ENCODE data around the gene MMP15. TPM values are rescaled to one million over a fixed set of nuclear protein-coding genes. Genes with fewer than 3 reads are reported as not detected.
"Not testable (repeated sequence)": the region's sequence is repeated elsewhere in the genome, so short reads cannot be mapped to it uniquely, and the experiment has no call there.

Gene MMP15
- polyA plus RNA-seq (2013, experiment 1 of 2), result 13.9 TPM
- polyA plus RNA-seq (2013, experiment 2 of 2), result 13.9 TPM

DNA sequence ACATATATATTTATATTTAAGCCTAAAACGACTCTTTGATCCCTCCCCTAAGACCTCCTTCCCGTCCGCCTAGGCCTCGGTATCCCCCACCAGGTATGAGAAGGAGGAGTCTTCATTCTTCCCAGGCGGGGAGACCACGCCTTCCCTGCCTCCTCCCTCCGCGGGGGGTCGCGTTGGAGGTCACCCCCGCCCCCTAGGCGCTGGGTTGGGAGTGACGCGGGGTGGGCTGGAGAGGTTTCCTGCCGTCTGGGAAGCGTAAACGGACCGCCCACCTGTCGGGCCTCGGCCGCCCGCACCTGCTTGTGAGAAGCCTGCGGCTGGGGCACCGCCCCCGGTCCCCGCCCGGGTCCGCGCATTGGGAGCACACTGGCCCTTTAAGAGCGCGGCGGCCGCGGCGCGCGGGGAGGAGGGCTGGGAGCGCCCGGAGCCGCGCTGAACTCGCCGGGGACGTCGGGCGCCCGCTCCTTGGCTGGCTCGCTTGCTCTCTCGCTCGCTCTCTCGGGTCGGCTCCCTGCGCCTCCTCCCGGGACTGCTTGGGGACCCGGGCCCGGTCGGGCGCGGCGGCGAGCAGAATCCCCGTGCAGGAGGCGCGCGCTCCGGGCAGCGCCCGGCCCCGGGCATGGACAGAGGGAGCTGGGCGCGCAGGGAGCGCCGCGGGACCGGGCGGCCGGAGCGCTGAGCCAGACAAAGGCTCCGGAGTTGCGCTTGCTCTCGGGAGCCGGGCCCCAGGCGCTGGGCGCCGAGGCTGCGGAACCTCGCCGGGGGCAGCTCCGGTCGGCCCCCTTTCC lies at the start of gene MMP15:
Gene MMP15 (plus strand): TSS at position 404 of the 788 bp plus-strand sequence. CDS start 597 bp downstream, outside the sequence.
- Histone ChIP-seq H4K91ac (ENCODE audit: low read length) (peak within 1 kb of the TSS; percentile 87), H2AFZ (ENCODE audit: low read depth, low read length) (peak within 1 kb of the TSS; percentile 57), H4K8ac (ENCODE audit: low read length) (peak within 1 kb of the TSS; percentile 72), H2BK15ac (ENCODE audit: low read depth, poor library complexity, severe bottlenecking) (peak within 1 kb of the TSS; percentile 74), H3K4ac (ENCODE audit: low read depth in 1 of 2, low read length in 2 of 2) (peak within 1 kb of the TSS in 1 of 2 experiments; percentile 53), H2BK120ac (ENCODE audit: low read depth, low read length) (no peak within 1 kb of the TSS), H3K4me2 (ENCODE audit: low read length, poor library complexity, severe bottlenecking) (peak within 1 kb of the TSS; percentile 87), H3K18ac (ENCODE audit: low read depth in 1 of 2, low read length in 2 of 2) (peak within 1 kb of the TSS; percentile 71 to 92), H3K23ac (ENCODE audit: low read length in 2 of 2) (peak within 1 kb of the TSS in 1 of 2 experiments; percentile 92), H3K14ac (ENCODE audit: low read length in 2 of 2) (peak within 1 kb of the TSS in 1 of 2 experiments; percentile 26), H2BK5ac (ENCODE audit: low read depth, low read length, poor library complexity, severe bottlenecking) (no peak within 1 kb of the TSS), H3K79me1 (replicated peaks; ENCODE audit: low read length, poor library complexity, severe bottlenecking) (peaks cover 7% of the 10 kb centered on the region), H3K4me1 (ENCODE audit: control insufficient read depth, insufficient read depth, low read depth, low read length) (peaks cover 53% of the 10 kb centered on the region), H3K4me3 (ENCODE audit: insufficient read depth in 1 of 2, low read depth in 1 of 2, low read length in 2 of 2) (peak within 1 kb of the TSS; percentile 72 to 78), H3K36me3 (ENCODE audit: control insufficient read depth in 1 of 2, insufficient read depth in 2 of 2, low read depth in 1 of 2, low read length in 2 of 2) (peaks cover 0 to 21% of the 10 kb centered on the region in 2 experiments), H2AK5ac (ENCODE audit: low read length, severe bottlenecking) (no peak within 1 kb of the TSS), H3K9me3 (ENCODE audit: control insufficient read depth, low read length) (no peaks in the 10 kb centered on the region), H3K9ac (ENCODE audit: low read length) (peak within 1 kb of the TSS; percentile 60), H3K27me3 (ENCODE audit: control insufficient read depth in 1 of 2, insufficient read depth in 1 of 2, low read length in 2 of 2) (peaks cover 34 to 44% of the 10 kb centered on the region in 2 experiments), H3K27ac (ENCODE audit: low read length, poor library complexity, severe bottlenecking) (no peak within 1 kb of the TSS), H2BK12ac (ENCODE audit: low read length in 2 of 2) (peak within 1 kb of the TSS in 1 of 2 experiments; percentile 66)
- WGBS, result under 1% methylated on average over 51 of the region's 90 CpGs
- peak; percentile 68 for DNase-seq

DNA sequence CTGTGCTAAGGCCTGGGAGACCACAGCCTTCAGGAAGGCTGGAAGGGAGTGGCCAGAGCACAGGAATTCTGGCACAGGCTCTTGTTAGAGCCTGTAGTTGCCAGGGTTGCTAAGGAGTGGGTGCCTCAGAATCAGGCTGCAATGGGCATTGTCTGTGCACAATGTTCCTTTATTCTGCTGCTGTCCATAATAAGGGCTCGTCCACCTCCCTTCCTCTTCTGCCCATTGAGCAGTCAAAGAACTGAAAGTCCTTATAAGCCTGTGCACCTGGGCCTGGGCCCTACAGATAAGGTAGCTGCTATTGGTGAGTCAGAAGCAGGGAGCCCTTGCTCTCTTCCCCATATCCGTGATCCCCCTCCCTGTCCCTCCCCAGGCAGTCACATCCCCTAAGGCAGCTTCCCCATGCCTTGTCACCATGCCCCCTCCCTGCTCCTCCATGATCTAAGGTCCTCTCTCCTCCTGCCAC lies 49.2 kb upstream of the MMP15 start:
- H3K4ac ChIP-seq (ENCODE audit: low read depth in 1 of 2, low read length in 2 of 2), result no peak overlapping the region
- H2BK12ac ChIP-seq (ENCODE audit: low read length in 2 of 2), result no peak overlapping the region
- 85% methylated on average over 2 of the region's 2 CpGs for WGBS
- no peaks in the 10 kb centered on the region for H3K36me3 ChIP-seq (ENCODE audit: control insufficient read depth in 1 of 2, insufficient read depth in 2 of 2, low read depth in 1 of 2, low read length in 2 of 2)
- H3K18ac ChIP-seq (ENCODE audit: low read depth in 1 of 2, low read length in 2 of 2), result no peak overlapping the region
- H2AFZ ChIP-seq (ENCODE audit: low read depth, low read length), result no peak overlapping the region
- no peak overlapping the region for H2BK5ac ChIP-seq (ENCODE audit: low read depth, low read length, poor library complexity, severe bottlenecking)
- no peak overlapping the region for H3K27ac ChIP-seq (ENCODE audit: low read length, poor library complexity, severe bottlenecking)
- no peak overlapping the region for H3K23ac ChIP-seq (ENCODE audit: low read length in 2 of 2)
- no peak overlapping the region for H3K14ac ChIP-seq (ENCODE audit: low read length in 2 of 2)
- H3K4me3 ChIP-seq (ENCODE audit: insufficient read depth in 1 of 2, low read depth in 1 of 2, low read length in 2 of 2), result no peak overlapping the region
- no peak overlapping the region for H2BK120ac ChIP-seq (ENCODE audit: low read depth, low read length)
- H4K91ac ChIP-seq (ENCODE audit: low read length), result no peak overlapping the region
- H2AK5ac ChIP-seq (ENCODE audit: low read length, severe bottlenecking), result no peak overlapping the region
- no peak overlapping the region for H3K9ac ChIP-seq (ENCODE audit: low read length)
- no peak overlapping the region for H2BK15ac ChIP-seq (ENCODE audit: low read depth, poor library complexity, severe bottlenecking)
- no peaks in the 10 kb centered on the region for H3K4me1 ChIP-seq (ENCODE audit: control insufficient read depth, insufficient read depth, low read depth, low read length)
- no peaks in the 10 kb centered on the region for H3K79me1 ChIP-seq (replicated peaks; ENCODE audit: low read length, poor library complexity, severe bottlenecking)
- no peak overlapping the region for H4K8ac ChIP-seq (ENCODE audit: low read length)
- H3K9me3 ChIP-seq (ENCODE audit: control insufficient read depth, low read length), result peaks cover 4% of the 10 kb centered on the region
- no peak overlapping the region for H3K4me2 ChIP-seq (ENCODE audit: low read length, poor library complexity, severe bottlenecking)
- H3K27me3 ChIP-seq (ENCODE audit: control insufficient read depth in 1 of 2, insufficient read depth in 1 of 2, low read length in 2 of 2), result peaks cover 4 to 94% of the 10 kb centered on the region in 2 experiments
- DNase-seq, result no peak

- Histone ChIP-seq H3K9me3 (ENCODE audit: control insufficient read depth, low read length) (no peaks in the 10 kb centered on the region), H2AFZ (ENCODE audit: low read depth, low read length) (no peak overlapping the region), H3K27ac (ENCODE audit: low read length, poor library complexity, severe bottlenecking) (no peak overlapping the region), H3K4ac (ENCODE audit: low read depth in 1 of 2, low read length in 2 of 2) (no peak overlapping the region), H2AK5ac (ENCODE audit: low read length, severe bottlenecking) (no peak overlapping the region), H3K4me1 (ENCODE audit: control insufficient read depth, insufficient read depth, low read depth, low read length) (no peaks in the 10 kb centered on the region), H3K79me1 (replicated peaks; ENCODE audit: low read length, poor library complexity, severe bottlenecking) (no peaks in the 10 kb centered on the region), H2BK15ac (ENCODE audit: low read depth, poor library complexity, severe bottlenecking) (no peak overlapping the region), H3K23ac (ENCODE audit: low read length in 2 of 2) (no peak overlapping the region), H4K91ac (ENCODE audit: low read length) (no peak overlapping the region), H2BK120ac (ENCODE audit: low read depth, low read length) (no peak overlapping the region), H4K8ac (ENCODE audit: low read length) (no peak overlapping the region), H3K18ac (ENCODE audit: low read depth in 1 of 2, low read length in 2 of 2) (no peak overlapping the region), H3K27me3 (ENCODE audit: control insufficient read depth in 1 of 2, insufficient read depth in 1 of 2, low read length in 2 of 2) (peaks cover 4 to 93% of the 10 kb centered on the region in 2 experiments), H2BK5ac (ENCODE audit: low read depth, low read length, poor library complexity, severe bottlenecking) (no peak overlapping the region), H3K4me2 (ENCODE audit: low read length, poor library complexity, severe bottlenecking) (no peak overlapping the region), H3K36me3 (ENCODE audit: control insufficient read depth in 1 of 2, insufficient read depth in 2 of 2, low read depth in 1 of 2, low read length in 2 of 2) (no peaks in the 10 kb centered on the region), H3K14ac (ENCODE audit: low read length in 2 of 2) (peak overlapping the region in 1 of 2 experiments; percentile 62), H3K9ac (ENCODE audit: low read length) (no peak overlapping the region), H2BK12ac (ENCODE audit: low read length in 2 of 2) (peak overlapping the region in 1 of 2 experiments; percentile 24), H3K4me3 (ENCODE audit: insufficient read depth in 1 of 2, low read depth in 1 of 2, low read length in 2 of 2) (peak overlapping the region in 1 of 2 experiments; percentile 9)
- 82% methylated on average over 11 of the region's 12 CpGs for WGBS
- DNase-seq, result no peak
Measured at GRCh38 chr16:57977418-57978069, 48.0 kb upstream of the MMP15 start.

DNA sequence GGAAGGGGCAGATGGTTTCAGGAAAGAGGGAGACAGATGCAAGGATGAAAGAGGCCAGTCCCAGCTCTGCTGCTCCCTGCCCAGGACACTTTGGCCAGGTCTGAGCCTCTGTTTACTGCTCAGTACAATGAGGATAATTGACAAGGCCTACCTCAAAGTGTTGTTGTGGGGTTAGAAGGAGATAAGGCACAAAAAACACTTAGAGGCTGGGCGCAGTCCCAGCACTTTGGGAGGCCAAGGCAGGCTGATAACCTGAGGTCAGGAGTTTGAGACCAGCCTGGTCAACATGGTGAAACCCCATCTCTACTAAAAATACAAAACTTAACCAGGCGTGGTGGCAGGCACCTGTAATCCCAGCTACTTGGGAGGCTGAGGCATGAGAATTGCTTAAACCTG lies 47.5 kb upstream of the MMP15 start:
- not testable (repeated sequence) for H3K4me2 ChIP-seq (ENCODE audit: low read length, poor library complexity, severe bottlenecking); H2BK5ac ChIP-seq (ENCODE audit: low read depth, low read length, poor library complexity, severe bottlenecking); H3K27ac ChIP-seq (ENCODE audit: low read length, poor library complexity, severe bottlenecking); H3K9me3 ChIP-seq (ENCODE audit: control insufficient read depth, low read length); H4K8ac ChIP-seq (ENCODE audit: low read length); H3K4ac ChIP-seq (ENCODE audit: low read depth in 1 of 2, low read length in 2 of 2); DNase-seq; H3K4me3 ChIP-seq (ENCODE audit: insufficient read depth in 1 of 2, low read depth in 1 of 2, low read length in 2 of 2); H2BK12ac ChIP-seq (ENCODE audit: low read length in 2 of 2); H3K23ac ChIP-seq (ENCODE audit: low read length in 2 of 2); H2BK120ac ChIP-seq (ENCODE audit: low read depth, low read length); H2AFZ ChIP-seq (ENCODE audit: low read depth, low read length); H2BK15ac ChIP-seq (ENCODE audit: low read depth, poor library complexity, severe bottlenecking); H2AK5ac ChIP-seq (ENCODE audit: low read length, severe bottlenecking); H3K4me1 ChIP-seq (ENCODE audit: control insufficient read depth, insufficient read depth, low read depth, low read length); H3K18ac ChIP-seq (ENCODE audit: low read depth in 1 of 2, low read length in 2 of 2); H3K36me3 ChIP-seq (ENCODE audit: control insufficient read depth in 1 of 2, insufficient read depth in 2 of 2, low read depth in 1 of 2, low read length in 2 of 2); H3K79me1 ChIP-seq (replicated peaks; ENCODE audit: low read length, poor library complexity, severe bottlenecking); H4K91ac ChIP-seq (ENCODE audit: low read length); H3K9ac ChIP-seq (ENCODE audit: low read length)
- WGBS, result 73% methylated on average over 2 of the region's 2 CpGs
- Histone ChIP-seq H3K14ac (ENCODE audit: low read length in 2 of 2) (peak overlapping the region in 1 of 2 experiments; percentile 62), H3K27me3 (ENCODE audit: control insufficient read depth in 1 of 2, insufficient read depth in 1 of 2, low read length in 2 of 2) (peaks cover 4 to 88% of the 10 kb centered on the region in 2 experiments)

Measured in mesenchymal stem cell (in vitro differentiated cells and primary cell).